ENCODE measurements around the gene KCNK1. TPM values are rescaled to one million over a fixed set of nuclear protein-coding genes. Genes with fewer than 3 reads are reported as not detected.
"Not testable (repeated sequence)": the region's sequence is repeated elsewhere in the genome, so short reads cannot be mapped to it uniquely, and the experiment has no call there.

KCNK1 gene
- total RNA-seq, 1 experiment from 2014 or later: 3.5 TPM

DNA sequence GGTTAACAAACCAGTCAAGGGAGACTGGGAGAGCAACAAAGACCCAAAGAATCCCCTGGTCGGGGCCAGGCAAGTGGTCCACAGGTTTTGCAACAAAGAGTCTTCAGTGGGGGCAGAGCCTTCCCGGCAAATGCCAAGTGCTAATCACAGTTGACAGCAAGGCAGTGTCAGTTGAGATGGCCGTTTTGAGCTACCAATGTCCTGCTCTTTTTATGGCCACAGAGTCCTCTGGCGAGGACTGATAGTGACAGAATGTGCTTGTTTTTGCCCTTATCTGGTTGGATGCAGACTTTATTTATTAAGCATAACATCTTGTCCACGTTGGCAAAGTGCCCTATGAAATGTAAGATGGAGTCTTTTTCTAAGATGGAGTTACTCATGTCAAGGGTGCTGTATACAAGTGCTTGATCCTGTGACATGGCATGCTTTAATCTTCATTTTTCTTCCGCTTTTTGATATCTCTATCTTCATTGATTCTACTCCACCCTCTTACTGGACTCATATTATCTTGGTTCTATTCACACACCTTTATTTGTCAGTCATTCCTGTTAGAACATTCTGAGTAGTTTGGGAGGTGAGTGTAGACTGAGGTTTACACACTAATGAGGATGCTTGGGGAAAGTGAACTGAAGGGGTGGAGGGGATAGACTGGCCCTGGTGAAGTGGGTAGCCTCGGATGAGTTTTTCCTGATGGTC is 51.8 kb downstream of the KCNK1 start:
- DNase-seq (ENCODE audit: low spot score): no peak

DNA sequence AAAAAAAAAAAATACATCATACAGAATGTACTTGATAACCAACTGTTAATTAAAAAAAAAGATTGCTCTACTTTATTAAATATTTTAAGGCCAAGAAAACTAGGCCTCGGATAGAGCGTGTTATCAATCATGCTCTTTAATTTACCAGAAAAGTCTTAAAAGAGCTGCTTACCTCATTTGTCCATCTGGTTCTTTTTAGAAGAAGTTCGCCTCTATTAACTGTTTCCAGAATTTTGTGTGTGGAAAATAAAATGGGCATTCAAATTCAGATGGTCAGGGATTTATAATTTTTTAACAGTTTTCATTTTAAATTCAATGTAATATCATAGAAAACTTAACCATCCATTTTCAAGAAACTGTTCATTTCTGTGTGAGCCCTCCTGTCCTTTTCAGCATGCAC is 53.8 kb downstream of the KCNK1 start:
- no peak for DNase-seq (ENCODE audit: low spot score)

DNA sequence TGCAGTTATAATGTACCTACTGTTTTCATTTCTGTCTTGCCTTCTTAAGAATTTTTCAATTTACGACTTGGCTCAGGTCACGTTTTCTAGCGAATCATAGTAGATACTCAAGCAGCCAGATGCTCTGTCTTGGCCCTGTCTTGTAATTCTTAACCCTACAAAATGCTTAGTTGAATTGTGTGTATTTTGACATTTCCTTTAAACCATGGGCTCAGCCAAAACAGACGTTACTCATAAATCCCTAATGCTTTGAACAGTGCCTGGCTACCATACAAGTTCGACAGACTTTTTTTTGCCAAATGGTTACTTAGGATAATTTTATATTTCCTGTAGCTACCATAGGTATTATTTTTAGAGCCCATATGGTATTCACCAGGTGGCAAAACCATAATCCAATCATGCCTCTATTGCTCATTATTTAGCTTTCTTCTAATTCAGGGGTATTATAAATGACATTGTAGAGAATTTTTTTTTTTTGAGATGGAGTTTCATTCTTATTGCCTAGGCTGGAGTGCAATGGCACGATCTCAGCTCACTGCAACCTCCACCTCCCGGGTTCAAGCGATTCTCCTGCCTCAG is 54.3 kb downstream of the KCNK1 start:
- DNase-seq (ENCODE audit: low spot score): peak; percentile 31

DNA sequence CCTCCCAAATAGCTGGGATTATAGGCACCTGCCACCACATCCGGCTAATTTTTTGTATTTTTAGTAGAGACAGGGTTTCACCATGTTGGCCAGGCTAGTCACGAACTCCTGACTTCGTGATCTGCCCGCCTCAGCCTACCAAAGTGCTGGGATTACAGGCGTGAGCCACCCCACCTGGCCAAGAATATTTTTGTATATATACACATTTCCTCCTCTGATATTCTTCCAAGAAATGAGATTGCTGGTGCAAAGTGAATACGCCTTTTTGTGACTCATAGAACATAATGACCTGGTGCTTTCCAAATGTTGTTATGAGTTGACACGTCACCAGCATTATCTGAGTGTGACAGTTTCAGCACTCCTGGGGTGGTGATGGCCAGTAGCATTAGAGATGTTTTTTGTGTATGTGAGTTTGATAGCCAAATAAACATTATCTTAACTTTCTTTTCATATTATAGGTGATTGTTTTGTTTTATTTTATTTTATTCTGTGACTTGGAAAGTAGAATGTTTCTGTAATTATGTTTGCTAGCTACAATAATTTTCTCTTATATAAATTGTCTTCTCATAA is 54.9 kb downstream of the KCNK1 start:
- peak; percentile 98 for DNase-seq (ENCODE audit: low spot score)

DNA sequence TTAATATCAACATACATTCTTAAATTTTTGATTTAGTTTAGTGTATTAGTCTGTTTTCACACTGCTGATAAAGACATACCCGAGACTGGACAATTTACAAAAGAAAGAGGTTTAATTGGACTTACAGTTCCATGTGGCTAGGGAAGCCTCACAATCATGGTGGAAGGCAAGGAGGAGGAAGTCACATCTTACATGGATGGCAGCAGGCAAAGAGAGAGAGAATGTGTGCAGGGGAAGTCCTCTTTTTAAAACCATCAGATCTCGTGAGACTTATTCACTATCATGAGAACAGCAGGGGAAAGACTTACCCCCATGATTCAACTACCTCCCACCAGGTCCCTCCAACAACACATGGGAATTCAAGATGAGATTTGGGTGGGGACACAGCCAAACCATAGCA is 56.5 kb downstream of the KCNK1 start:
- not testable (repeated sequence) for DNase-seq (ENCODE audit: low spot score)

DNA sequence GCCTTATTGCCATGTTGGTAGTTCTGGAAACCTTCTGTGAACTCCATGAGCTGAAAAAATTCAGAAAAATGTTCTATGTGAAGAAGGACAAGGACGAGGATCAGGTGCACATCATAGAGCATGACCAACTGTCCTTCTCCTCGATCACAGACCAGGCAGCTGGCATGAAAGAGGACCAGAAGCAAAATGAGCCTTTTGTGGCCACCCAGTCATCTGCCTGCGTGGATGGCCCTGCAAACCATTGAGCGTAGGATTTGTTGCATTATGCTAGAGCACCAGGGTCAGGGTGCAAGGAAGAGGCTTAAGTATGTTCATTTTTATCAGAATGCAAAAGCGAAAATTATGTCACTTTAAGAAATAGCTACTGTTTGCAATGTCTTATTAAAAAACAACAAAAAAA is 57.4 kb downstream of the KCNK1 start:
- DNase-seq (ENCODE audit: low spot score): no peak

DNA sequence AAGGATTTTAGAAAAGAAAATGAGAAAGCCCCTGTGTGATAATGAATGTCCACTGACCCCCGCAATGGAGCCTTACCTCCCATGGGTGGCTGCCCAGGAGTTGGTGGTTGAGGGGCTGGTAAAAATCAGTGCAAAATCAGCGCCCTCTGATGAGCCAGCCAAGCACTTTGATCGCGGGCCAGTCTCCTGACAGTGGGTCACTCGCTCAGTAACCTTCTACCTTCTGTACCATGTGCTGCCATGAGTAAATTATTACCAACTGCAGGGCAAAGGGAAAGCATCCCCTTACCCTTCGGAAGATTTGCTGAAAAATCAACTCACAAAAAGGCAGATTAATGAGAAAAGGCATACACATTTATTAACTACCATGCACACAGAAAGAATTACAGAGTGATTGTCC is 58.8 kb downstream of the KCNK1 start:
- no peak for DNase-seq (ENCODE audit: low spot score)

DNA sequence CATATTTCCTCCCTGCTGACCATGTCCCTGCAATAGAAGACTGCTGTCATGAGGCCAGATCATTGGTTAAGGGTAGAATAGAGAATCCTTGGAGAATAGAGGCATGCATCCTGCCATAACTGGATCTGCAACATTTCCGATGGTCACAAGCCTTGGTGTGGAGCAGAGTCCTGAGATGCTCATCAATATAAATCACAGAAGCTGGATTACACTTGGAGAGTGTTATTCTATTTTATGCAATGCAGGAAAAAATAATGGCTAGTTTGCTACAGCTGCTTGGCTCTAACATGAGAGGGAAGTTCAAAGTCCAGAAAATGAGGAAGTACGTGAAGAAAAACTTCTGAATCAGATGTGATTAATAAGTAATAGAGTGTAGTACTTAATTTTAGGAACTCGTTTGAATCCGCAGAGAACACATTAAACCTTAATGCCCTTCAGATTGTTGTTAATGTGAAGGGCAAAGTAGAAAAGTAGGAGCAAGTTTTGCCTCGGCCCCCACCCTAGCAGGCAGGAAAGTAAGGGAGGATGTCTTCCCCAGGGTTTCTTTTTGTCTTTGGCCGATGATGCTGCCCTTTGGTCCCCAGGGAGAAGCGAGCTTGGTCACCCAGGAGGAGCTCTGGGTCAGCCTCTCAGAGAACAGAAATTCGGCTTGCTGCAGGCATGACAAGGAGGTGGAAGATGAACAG is 59.5 kb downstream of the KCNK1 start:
- DNase-seq (ENCODE audit: low spot score): no peak

DNA sequence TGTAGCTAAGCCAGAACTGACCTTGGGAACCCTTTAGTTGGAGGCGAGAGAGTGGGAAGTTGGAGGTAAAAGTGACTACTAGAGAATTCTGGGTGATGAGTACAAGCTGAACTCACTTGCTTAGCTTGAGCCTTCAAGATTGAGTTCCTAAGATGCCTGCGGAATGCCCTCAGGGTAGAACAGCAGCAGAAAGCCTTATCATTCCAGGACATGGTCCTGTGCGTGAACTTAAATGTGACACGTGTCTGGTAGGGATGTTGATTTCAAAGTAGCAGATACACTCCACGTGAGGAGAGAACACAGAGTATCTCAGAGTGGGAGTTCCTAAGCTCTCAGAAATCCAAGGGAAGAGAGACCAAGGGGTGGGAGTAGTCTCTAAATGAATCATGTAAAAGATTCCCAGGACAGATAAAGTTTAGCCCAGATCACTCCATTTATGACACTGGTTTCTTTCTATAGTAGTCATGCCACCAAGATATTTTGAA is 60.1 kb downstream of the KCNK1 start:
- peak; percentile 18 for DNase-seq (ENCODE audit: low spot score)

DNA sequence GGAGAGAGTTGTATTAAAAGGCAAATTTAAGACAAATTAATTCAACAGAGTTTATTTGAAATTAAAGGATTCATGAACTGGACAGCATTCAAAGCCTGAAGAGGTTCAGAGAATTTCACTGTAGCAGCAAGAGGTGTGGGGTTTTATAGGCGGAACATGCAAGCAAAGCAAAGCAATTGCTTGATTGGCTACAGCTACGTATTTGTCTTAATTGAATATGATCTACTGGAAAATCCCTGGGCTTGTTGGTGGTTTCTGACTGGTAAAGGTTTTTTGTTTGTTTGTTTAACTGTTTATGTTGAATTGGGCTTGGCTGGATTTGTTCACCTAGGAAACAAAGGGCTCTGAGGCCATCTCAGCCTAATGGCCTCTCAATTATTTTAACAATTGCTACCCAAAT is 61.5 kb downstream of the KCNK1 start:
- DNase-seq (ENCODE audit: low spot score): no peak

DNA sequence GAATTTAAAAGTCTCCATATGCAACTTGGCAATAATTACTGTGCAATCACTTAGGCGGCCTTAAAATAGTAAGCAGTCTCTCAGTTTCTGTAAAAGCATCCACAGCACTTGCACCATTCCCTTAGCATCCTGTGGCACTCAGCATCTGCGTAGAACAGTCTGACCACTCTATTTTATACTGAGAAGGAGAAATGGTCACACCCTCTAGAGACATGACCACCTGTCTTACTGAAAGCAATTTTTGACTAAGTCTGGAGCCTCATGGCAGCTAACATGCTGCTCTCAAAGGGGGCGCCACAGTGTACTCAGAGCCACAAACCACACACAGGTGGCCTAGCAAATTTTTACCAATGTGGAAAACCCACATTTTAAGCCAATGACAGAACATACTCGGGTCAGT is 62.0 kb downstream of the KCNK1 start:
- no peak for DNase-seq (ENCODE audit: low spot score)

DNA sequence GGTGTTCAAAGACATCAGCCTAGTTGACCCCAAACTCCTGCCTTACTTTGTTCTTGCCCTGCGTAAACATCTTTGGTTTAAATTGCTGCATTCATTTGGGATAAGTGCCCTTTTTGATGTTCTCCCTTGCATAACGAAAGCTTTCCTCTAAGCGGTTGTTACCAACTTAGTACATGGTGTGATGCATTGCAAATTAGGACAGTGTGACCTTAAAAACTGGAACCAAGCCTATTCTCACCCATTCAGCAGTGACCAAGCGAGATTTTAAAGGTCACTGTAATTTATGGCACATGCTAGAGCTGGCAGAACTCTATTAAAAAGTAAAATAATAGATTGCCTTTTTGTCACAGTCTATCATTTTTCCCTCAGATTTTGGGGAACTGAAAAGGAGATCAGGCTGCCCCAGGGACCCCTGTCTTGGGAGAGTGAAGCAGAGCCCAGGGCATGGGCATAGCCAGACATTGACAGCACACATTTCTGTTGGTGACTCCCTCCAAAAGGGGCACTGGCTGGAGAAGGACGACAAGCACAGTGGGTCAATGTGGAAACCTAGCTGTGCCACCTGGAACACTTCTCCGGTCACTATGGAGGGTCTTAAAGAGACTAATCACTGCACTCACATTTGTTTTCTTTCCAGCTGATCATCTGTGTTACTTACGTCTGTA is 63.9 kb downstream of the KCNK1 start:
- no peak for DNase-seq (ENCODE audit: low spot score)

DNA sequence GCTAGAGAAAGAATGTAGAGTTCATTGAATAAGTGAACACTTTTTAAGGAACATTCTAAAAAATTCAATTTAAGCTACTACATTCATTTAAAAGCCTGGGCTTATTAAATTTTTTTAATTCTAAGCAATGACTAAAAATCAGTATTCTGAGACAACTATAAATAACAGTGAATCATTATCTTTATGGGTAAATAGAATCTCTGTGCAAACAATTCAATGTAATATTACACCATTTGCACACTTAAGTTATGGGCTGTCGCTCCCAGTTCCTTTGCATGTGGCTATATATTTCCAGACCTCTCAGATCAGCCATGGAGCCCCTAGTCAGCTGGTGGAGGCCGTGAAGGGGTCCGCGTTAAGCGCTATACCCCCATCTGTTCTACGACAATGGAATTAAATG is 65.1 kb downstream of the KCNK1 start:
- DNase-seq (ENCODE audit: low spot score): no peak

DNA sequence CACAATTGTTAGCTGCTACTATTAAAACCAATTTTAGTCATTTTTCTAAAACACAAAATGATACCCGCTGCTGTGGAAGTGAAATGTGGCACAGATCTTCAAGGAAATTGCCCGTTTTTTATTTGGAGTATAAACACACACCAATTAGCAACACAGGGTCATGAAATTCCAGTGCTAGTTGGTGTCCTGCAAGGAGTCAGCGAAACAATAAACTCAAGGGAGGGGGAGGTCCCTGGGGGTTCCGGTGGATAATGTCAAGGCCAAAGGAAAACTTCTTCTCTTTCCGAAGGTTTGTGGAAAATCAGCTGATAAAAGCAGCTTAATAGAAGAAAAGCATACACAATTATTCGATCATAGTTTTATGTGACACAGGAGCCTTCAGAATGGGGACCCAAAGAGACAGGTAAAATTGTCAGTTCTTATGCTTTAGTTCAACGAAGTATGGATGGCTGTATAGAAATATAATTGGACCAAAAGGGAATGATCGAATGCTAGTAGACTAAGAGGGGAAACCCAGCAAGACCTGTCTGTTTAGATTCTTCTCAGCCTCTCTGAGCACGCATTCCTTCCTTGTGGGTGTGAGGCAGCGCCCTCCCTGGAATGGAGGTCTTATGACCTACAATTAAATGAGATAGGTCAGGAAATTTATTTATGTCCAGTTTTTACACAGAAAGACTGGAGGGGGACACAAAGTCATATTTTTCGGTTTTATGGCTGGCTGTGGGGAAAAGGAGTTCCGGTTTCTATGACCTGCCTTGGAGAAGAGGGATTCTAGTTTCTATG is 65.9 kb downstream of the KCNK1 start:
- DNase-seq (ENCODE audit: low spot score): no peak

DNA sequence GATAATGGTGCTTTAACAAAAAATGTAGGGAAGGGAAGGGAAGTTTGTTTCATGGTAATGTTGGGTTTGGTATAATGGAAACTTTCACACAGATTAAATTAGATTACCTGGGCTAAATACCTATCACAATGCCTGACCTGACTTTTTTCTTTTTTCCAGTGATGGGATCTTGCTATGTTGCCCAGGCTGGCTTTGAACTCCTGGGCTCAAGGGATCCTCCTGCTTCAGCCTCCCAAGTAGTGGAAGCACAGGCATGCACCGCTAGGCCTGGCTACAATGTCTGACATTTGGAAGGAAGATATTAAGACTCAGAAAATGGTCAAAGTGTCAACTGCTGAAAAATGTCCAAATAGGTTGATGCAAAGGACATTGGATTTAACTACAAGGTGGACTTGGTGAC is 67.4 kb downstream of the KCNK1 start:
- no peak for DNase-seq (ENCODE audit: low spot score)

DNA sequence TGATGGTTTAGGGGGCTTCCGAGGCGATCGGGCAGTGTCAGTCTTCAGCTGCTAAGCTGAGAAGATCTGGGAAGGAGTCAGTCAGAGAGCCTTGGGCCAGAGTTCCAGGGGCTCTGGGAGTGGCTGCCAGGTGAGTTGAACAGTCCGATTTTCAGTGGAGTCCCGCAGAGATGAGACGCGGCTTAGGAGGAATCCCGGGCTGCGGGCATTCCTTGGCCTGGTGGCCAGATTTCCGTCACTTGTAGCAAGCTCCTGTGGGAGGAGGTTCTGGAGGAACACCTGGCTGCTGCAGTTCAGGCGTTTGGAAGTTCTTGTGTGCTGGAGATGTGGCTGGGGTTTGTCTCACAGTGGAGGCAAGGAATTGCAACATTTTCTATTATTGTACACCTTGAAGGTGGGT is 72.7 kb downstream of the KCNK1 start:
- DNase-seq (ENCODE audit: low spot score): not testable (repeated sequence)

DNA sequence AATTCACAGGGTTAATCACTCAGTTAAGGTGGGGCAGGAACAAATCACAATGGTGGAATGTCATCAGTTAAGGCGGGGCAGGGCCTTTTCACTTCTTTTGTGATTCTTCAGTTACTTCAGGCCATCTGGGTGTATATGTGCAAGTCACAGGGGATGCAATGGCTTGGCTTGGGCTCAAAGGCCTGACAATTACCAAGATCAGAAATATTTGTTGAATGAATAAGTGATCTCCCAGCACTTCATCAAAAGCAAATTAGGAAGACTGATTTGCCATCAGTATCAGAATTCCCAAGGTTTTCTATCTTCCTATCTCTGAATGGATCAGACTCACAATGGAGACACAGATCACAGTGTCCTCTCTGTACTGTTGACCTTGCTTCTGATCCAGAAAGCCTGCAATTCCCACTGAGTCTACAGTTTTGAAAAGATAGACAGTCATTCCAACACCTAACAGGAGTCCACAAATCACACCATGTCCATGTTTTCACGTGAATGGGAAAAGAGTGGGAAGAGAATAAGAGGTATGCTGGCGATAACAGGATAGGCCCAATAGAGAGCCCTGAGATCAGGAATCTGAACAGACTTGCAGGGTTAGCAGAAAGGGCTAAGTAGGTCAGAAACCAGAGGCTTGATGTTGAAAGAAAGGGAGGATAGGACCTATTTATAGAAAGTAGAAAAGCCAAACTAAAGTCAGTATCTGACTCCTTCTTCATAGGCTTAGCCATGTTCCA is 75.3 kb downstream of the KCNK1 start:
- DNase-seq (ENCODE audit: low spot score): peak; percentile 46

DNA sequence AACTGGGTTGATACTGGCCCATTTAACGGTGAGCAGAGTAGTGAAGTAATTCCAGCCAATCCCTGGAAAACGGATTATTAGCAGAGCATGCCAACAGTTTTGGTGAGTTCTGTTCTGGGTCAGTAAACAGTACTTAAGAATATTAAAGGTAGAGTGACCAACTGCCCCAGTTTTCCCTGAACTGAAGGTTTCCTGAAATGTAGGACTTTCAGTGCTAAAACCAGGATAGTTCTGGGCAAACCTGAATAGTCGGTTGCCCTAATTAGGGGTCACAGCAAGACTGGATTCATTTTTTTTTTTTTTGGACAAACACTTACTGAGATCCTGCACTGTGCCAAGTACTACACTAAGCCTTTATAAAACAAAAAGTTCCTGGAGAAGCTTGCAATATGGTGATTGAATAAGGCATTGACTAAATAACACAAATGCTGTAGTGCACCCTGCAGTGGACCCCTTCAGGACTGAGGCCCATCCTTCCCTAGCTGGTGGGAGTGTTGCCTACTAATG is 75.9 kb downstream of the KCNK1 start:
- no peak for DNase-seq (ENCODE audit: low spot score)

DNA sequence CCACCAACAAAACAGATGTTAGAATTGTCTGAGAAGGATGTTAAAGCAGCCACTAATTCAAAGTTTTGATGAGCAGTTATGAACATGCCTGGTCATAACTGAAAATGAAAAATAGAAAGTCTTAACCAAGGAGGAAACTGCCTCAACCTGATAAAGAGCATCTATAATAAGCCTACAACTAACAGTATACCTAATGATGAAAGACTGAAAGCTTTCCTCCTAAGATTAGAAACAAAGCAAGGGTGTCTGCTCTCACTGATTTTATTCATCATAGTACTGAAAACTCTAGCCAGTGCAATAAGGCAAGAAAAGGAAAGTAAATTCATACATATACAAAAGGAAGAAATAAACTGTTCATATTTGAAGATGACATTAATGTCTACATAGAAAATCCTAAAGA is 82.0 kb downstream of the KCNK1 start:
- DNase-seq (ENCODE audit: low spot score): no peak

DNA sequence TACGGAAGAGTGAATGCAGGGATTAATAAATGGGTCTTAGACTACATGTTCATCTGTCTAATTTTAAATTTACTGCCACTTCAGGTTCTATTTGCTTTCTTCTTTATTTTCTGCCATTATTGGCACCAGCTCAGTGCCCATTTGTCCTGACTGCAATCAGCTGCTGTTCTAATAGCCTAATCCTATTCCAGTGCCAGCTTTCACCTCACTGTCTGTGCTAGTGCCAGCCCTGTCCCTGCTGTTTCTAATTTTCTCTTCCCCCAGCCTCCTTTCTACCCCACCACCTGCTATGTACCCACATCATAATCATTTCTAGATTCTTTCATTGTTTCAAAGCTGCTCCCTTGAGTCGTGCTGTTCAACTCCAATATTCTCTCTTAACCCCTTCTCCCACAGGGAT is 86.4 kb downstream of the KCNK1 start:
- no peak for DNase-seq (ENCODE audit: low spot score)

Data from A172 (cell line).